Fibroblast of lung (primary cell): ENCODE measurements around the gene RMND1.
A peak's percentile ranks its signal among the peaks of the same experiment; 100 is the strongest.

Experiments
- EZH2 ChIP-seq: IDR thresholded peaks from 2 replicates; pipeline ENCODE4 v1.5.1; 2012; ENCODE audit warnings: low read length, control low read depth, mild to moderate bottlenecking; ENCODE audit errors: missing control alignments
- TF ChIP-seq, protein P1 (sequence below), 2 donors: IDR thresholded peaks in 1 of 2; conservative IDR thresholded peaks in 1 of 2; 1 replicate in 1 of 2; 2 replicates in 1 of 2; pipeline ENCODE4 v1.5.1; 2011 to 2012; ENCODE audit warnings: low read length in 2 of 2, control low read depth in 1 of 2, inconsistent platforms in 1 of 2, low read depth in 1 of 2, mild to moderate bottlenecking in 1 of 2

DNA sequence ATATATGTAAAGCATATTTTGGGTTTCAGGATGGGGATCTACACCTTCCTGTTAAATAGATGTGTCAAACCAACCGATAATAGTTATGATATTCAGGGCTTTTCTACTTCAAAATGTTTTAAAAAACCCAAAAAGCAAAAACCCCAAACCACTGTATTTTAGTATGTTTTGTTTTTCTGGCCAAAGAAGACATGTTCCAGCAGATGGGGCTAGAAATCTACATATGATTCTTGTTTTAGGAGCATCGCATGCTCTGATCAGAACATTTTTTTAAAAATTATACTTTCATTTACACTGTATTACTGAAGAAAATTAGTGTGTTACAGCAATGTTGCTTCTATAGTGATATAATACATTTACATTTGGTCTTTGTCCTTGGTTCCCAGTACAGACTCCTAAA is 11.0 kb downstream of the RMND1 start:
- TF ChIP-seq, protein P1, sequence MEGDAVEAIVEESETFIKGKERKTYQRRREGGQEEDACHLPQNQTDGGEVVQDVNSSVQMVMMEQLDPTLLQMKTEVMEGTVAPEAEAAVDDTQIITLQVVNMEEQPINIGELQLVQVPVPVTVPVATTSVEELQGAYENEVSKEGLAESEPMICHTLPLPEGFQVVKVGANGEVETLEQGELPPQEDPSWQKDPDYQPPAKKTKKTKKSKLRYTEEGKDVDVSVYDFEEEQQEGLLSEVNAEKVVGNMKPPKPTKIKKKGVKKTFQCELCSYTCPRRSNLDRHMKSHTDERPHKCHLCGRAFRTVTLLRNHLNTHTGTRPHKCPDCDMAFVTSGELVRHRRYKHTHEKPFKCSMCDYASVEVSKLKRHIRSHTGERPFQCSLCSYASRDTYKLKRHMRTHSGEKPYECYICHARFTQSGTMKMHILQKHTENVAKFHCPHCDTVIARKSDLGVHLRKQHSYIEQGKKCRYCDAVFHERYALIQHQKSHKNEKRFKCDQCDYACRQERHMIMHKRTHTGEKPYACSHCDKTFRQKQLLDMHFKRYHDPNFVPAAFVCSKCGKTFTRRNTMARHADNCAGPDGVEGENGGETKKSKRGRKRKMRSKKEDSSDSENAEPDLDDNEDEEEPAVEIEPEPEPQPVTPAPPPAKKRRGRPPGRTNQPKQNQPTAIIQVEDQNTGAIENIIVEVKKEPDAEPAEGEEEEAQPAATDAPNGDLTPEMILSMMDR (conservative IDR thresholded peaks at IDR 0.05 in 1 of 2, IDR thresholded peaks at IDR 0.05 in 1 of 2; ENCODE audit: low read depth in 1 of 2, low read length in 2 of 2) = peak; percentile 46 to 50
- TF ChIP-seq EZH2 = no peak
